NCI-H82 treated with DMSO at 0.1 percent for 48 hours (cell line): ENCODE results near the gene GPATCH4.
A peak's percentile ranks its signal among the peaks of the same experiment; 100 is the strongest.
"Not testable (repeated sequence)": the region's sequence is repeated elsewhere in the genome, so short reads cannot be mapped to it uniquely, and the experiment has no call there.

Experiments
- DNase-seq: peaks from one replicate; lab custom pipeline; 2025; ENCODE audit not compliant: unreplicated experiment; lab: John Stamatoyannopoulos, UW

Gene GPATCH4

GRCh38 chr1:156598731-156599432 is 2.4 kb downstream of the GPATCH4 start:
- no peak for DNase-seq

DNA sequence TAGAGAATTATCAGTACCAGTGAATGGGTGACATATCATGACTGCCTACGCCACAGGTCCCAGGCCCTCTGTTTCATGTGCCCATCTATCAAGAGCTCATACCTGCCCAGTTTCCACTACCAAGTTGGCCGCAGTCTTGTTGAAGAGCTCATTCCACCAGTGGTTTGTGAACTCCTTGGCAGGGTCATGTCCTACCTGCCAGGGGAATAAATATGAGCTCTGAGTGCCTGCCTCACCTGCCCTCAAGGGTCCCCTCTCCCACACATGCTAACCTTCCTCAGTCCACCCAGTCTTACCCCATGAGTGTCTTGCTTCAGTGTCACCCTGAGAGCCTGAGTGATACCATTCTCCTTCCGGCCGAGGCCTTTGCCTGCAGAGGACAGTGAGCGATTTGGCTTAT is 3.2 kb downstream of the GPATCH4 start:
- no peak for DNase-seq

DNA sequence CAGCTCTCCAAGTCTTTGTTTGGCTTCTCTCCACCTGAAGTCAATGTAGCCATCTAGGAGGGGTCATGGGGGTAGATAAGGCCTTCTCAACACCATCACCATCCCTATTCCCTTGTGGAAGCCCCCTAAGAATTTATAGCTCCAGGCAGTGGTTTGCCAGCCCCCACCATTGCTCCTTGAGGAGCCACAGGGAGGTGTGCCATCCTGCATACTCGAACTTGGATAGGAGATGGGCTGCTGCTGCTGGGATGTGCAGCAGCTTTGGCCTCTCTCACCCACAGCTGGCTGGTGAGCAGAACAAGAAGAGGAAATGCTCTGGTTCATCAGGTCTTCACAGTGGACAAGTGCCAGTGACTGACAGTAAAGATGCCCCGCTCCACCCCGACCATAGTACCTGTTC is 4.9 kb downstream of the GPATCH4 start:
- DNase-seq = no peak

GRCh38 chr1:156595016-156595415 is 6.3 kb downstream of the GPATCH4 start:
- DNase-seq = no peak

DNA sequence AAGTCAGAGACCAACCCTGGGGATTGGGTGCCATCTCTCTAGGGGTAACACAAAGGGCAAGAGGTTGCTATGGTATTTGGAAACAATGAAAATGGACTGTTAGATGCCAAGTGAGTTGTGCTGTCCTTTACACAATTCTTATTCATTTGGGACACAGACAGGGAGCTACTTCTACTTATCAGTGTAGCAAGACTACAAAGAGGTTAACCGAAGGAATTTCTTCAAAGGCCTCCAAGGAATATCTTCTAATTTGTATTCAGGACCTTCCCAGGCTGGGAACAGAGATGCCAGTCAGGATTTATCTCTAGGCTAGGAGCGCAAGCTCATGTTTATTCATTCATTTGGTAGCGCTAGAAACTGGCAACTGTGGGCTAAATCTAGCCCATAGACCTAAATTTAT is 7.1 kb downstream of the GPATCH4 start:
- DNase-seq = no peak

DNA sequence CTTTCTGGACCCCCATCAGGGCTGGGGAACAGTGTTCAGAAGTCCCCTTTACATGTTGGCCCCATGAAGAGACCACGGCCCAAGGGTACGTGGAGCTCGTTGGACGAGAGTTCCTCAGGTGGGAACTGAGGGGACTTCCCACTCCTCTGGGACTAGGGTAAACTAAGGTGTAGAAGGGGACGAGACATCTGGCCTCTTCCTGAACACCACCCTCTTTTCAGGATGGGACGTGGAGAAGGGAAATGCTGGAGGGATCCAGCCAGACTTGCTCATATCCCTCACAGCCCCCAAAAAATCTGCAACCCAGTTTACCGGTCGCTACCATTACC is 7.7 kb downstream of the GPATCH4 start:
- DNase-seq = no peak

DNA sequence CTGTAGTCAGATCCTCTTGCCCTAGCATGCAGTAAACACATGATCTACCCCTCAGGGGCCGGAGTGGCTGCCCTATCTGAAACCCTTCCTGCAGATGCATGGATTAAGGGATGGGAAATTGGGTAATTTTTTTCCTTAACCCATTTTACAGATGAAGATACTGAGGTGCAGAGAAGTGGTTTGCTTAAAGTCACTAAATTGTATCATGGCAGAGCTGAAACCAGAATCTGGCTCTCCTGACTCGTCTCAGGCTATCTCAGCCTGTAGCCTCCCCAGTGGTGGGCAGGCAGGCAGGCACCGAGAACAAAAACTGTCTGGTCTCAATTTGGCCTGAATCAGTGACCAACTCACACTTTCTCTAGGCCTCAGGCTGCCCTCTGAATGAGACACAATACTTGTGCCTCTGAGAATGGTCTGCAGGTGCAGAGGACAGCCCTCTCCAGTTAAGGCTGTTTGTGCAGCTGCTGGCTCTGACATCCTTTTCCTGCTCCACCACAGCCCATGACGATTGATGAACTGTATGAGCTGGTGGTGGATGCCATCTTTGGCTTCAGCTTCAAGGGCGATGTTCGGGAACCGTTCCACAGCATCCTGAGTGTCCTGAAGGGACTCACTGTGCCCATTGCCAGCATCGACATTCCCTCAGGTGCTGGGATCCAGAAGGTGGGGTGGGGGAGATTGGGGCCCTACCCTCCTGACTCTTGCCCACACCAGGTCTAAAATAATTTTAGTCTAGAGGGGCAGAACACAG is 8.2 kb downstream of the GPATCH4 start:
- DNase-seq = no peak

DNA sequence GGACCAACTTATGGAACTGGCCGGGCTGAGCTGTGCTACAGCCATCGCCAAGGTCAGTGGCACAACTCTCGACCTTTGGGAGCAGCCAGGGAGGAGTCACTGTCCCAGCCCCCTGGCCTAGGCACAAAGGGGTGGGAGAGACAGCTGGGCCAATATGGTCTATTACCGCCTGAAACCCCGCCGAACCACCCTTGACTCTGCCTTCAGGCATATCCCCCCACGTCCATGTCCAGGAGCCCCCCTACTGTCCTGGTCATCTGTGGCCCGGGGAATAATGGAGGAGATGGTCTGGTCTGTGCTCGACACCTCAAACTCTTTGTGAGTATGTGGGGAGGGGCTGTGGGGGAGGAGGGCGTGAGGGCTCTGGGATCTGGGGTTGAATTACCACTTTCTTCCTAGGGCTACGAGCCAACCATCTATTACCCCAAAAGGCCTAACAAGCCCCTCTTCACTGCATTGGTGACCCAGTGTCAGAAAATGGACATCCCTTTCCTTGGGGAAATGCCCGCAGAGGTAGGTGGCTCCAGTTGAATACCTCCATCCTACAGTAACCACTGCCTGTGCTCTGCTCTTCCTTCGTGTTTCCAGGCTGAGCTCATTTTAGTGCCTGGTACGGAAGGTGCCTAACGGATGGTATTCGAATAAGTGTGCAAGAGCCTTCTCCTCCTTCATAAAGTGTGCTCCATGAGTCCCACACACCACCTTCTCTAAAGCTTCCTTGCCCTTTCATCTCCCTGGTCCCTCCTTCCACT is 8.9 kb downstream of the GPATCH4 start:
- no peak for DNase-seq

DNA sequence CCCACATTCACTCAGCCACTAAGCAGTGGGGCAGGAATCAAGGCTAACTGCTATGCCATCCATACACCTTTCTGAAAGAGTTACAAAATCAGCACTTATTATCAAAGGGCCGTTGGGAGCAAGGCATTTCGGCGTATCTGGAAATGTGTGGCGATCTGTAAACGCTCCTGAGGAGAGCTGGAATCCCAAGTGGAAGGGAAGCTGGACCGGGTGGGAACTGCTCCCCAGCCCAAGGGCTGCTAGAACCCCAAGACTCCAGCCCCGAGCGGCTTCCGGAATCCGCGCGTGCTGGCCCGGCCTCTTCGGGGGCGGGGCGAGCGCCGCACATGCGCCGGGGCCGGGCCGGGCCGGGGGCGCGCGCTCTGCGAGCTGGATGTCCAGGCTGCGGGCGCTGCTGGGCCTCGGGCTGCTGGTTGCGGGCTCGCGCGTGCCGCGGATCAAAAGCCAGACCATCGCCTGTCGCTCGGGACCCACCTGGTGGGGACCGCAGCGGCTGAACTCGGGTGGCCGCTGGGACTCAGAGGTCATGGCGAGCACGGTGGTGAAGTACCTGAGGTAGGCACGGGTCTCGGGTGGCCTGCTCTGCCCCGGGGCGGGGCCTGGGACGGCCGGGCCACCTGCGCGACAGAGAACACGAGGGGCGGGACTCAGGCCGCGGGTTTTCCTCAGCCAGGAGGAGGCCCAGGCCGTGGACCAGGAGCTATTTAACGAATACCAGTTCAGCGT is 9.7 kb downstream of the GPATCH4 start, which contains the start of gene NAXE:
Gene NAXE (plus strand): TSS at position 345 of the 726 bp plus-strand sequence. CDS start 29 bp downstream, at position 374.
- DNase-seq = peak; percentile 29

GRCh38 chr1:156591181-156591431 is 10.2 kb downstream of the GPATCH4 start:
- DNase-seq = no peak

- no peak for DNase-seq
These were observed 10.7 kb downstream of the GPATCH4 start for GRCh38 chr1:156590326-156591180.

GRCh38 chr1:156589546-156589945 is 11.7 kb downstream of the GPATCH4 start:
- DNase-seq = no peak

- DNase-seq = not testable (repeated sequence)
These were observed 13.4 kb downstream of the GPATCH4 start for GRCh38 chr1:156587927-156588326.

- DNase-seq = no peak
These were observed 14.3 kb downstream of the GPATCH4 start for GRCh38 chr1:156586892-156587477.

GRCh38 chr1:156586323-156586722 is 15.0 kb downstream of the GPATCH4 start:
- DNase-seq = no peak

DNA sequence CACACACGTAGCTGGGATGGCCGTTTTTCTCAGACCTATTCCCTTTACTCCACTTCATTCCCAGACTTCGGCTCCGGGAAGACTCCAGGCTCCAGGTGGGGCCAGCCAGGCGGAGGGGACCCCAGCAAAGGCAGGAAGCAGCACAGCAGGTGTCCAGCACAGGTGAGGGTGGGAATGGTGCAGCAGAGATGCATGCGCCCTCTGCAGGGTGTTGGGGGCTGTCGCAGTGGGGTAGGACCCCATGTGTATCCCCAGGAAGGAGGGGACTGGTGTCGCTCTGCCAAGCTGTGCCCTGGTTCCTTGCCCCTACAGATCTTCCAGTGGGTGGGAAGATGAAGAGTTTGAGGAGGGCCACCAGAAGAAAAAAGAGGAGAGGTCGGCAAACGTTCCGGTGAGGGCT is 16.5 kb downstream of the GPATCH4 start:
- no peak for DNase-seq

- peak; percentile 77 for DNase-seq
These were observed 17.3 kb downstream of the GPATCH4 start for GRCh38 chr1:156583821-156584622.

DNA sequence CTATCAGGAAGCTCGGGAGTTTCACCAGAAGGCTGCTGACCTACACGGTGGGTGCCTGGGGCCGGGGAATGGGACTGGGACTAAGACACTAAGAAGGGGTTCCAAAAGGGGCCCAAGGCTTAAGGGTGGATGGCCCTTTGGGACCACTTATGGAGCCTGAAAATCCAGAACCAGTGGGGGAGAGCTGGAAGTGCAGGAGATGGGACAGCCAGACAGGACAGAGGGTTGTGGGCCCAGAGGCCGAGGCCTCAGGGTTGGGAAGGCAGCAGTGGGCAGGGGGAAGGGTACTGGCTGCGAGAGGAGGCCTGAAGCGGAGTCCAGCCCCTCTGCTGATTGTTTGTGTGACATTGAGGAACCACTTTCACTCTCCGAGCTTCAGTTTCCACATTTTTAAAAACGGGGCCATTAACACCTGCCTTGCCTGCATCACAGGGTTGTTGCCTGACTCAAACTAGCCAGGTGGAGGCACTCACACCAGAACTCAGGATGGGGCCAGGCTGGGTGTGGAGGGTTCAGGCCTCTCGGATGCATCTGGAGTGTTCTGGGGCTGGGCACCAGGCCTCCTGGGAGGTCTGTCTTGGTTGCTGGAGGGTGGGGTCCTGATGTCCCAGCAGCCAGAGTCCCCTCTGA is 18.8 kb downstream of the GPATCH4 start:
- no peak for DNase-seq
